Spinal cord (tissue), 10 donors: ENCODE measurements around the gene DUSP7. TPM values are rescaled to one million over a fixed set of nuclear protein-coding genes. Genes with fewer than 3 reads are reported as not detected.

ENCODE experiments used
- DNase-seq, 6 donors: peaks; one replicate each; pipeline versions ENCODE4 v3.0.0 to v3.0.0-alpha.2; 2013 to 2015; ENCODE audit warnings: low spot score in 6 of 6, low read depth in 4 of 6
- H3K27ac ChIP-seq: one replicate; pipeline ENCODE4 v1.5.1; 2013; ENCODE audit warnings: low read depth, low read length, control low read depth
- H3K27me3 ChIP-seq: one replicate; pipeline ENCODE4 v1.6.1; 2013; ENCODE audit warnings: low read length; ENCODE audit not compliant: control insufficient read depth, insufficient read depth
- H3K36me3 ChIP-seq: one replicate; pipeline ENCODE4 v1.6.1; 2013; ENCODE audit warnings: low read length; ENCODE audit not compliant: control insufficient read depth, insufficient read depth
- H3K4me1 ChIP-seq: one replicate; pipeline ENCODE4 v1.6.1; 2013; ENCODE audit warnings: low read length; ENCODE audit not compliant: control insufficient read depth, insufficient read depth
- H3K4me3 ChIP-seq: one replicate; pipeline ENCODE4 v1.5.1; 2013; ENCODE audit warnings: low read depth, low read length, control low read depth
- H3K9me3 ChIP-seq: one replicate; pipeline ENCODE4 v1.6.1; 2013; ENCODE audit warnings: low read length; ENCODE audit not compliant: control insufficient read depth, insufficient read depth
- WGBS: methylation state at CpG from one replicate; pipeline ENCODE4 v1.1.5; 2013; ENCODE audit warnings: missing lambda C conversion rate; ENCODE audit not compliant: insufficient coverage; 5-methylcytosine and 5-hydroxymethylcytosine counted together
- polyA plus RNA-seq, 2 donors: library from polyadenylated mRNA; unstranded; fragments of 120-200 nt; gene quantifications; one replicate each; pipeline ENCODE4 v1.2.1, GENCODE V29; 2013; ENCODE audit not compliant: insufficient read length in 2 of 2
- total RNA-seq, 2 donors: library from RNA; depleted of rRNA in 1 of 2; stranded (reverse); fragments of 120-200 nt in 1 of 2; fragments of >200 nt in 1 of 2; gene quantifications; one replicate each; pipeline versions ENCODE4 v1.2.3 to v1.2.4, GENCODE V29; 2013 to 2014
- donor health status: healthy.

The DUSP7 gene
- total and polyA plus RNA-seq, 4 donors: 9.2 to 29.6 (median 21.1) TPM

DNA sequence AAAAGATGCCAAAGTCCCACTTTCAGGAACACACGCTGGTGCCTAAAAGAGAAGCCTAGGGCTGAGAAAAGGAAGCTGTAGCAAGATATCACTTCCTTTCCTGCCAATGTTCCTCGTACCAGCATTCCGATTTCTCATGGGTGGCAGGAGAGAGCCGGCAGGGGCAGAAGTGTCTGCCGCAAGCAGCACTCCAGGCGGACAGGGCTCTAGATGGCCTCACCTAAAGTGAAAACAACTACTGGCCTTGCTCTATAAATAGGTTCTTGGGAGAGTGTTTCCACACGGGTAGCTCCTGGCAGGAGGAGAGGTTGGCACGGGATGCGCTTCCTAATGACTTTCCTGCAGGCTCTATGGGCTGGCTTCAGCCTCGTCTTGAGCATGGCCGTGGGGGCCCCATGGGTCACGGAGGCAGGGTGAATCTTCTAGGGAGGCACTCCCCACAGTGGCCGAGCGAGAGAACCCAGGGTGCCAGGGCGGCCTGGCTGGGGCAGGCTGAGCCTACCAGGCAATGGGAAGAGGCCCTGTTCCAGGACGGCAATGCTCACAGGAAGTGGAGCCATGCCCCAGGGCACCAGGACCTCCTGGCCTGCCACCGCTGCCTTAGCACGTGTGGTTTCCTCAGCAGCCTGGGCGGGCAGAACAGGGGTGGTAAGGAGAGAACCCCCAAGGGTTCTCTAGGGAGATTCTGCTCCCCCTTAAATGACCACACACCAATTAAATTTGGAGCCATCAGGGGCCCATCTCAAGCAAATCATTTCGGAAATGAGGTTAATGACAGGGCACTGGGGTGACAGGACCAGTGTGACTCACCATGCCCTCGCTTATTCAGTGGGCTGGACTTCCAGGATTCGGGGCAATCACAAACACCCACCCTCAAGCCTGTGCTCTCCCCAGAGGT, 14.6 kb upstream of the DUSP7 start:
- peaks cover 62% of the 10 kb centered on the region for H3K4me1 ChIP-seq
- WGBS: 52% methylated on average over 12 of the region's 22 CpGs
- peak overlapping the region; percentile 27 for H3K27ac ChIP-seq
- H3K9me3 ChIP-seq: no peaks in the 10 kb centered on the region
- H3K4me3 ChIP-seq: no peak overlapping the region
- DNase-seq: peak in 1 of 6 donors; percentile 58
- peaks cover 11% of the 10 kb centered on the region for H3K36me3 ChIP-seq
- H3K27me3 ChIP-seq: no peaks in the 10 kb centered on the region

DNA sequence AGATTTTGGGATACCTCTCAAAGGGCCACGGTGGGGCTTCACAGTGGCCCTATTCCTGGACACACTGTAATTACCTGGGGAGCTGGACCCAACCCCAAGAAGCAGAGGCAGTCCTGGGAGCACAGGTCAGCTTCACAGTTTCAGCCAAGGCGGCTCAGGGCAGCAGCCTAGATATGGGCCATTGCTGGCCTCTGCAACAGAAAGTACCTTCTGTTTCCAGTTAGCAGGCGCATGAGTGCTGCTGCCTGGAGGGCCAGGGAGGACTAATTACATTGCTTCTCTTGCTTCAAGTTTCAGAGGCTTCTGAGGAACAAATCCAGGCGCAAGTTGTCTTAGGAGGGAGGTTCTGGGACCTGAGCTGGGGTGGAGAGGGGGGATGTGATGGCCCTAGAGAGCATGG, 13.5 kb upstream of the DUSP7 start:
- no peaks in the 10 kb centered on the region for H3K27me3 ChIP-seq
- H3K36me3 ChIP-seq: peaks cover 11% of the 10 kb centered on the region
- WGBS: 97% methylated on average over 3 of the region's 4 CpGs
- no peak overlapping the region for H3K27ac ChIP-seq
- peaks cover 65% of the 10 kb centered on the region for H3K4me1 ChIP-seq
- H3K9me3 ChIP-seq: no peaks in the 10 kb centered on the region
- no peak for DNase-seq
- H3K4me3 ChIP-seq: no peak overlapping the region

DNA sequence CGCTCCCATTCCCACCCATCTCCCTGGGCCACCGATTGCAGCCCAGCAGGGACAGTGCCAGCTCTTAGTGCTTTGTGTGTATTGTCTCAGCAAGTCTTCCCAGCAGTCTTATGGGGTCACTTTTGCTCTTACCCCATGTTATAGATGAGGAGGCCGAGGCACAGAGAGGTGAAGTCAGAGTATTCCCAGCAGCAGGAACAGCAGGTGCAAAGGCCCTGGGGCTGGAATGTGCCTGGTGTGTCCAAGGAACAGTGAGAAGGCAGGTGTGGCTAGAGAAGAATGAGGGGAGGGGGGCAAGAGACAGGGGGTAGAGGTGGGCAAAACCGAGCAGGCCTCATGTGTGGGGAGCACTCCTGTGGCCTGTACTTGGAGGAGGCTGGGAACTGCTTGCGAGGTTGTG, 12.8 kb upstream of the DUSP7 start:
- Histone ChIP-seq H3K27ac (no peak overlapping the region), H3K27me3 (no peaks in the 10 kb centered on the region), H3K9me3 (no peaks in the 10 kb centered on the region), H3K4me3 (no peak overlapping the region), H3K4me1 (peaks cover 65% of the 10 kb centered on the region), H3K36me3 (peaks cover 9% of the 10 kb centered on the region)
- WGBS: 79% methylated on average over 4 of the region's 5 CpGs
- no peak for DNase-seq

DNA sequence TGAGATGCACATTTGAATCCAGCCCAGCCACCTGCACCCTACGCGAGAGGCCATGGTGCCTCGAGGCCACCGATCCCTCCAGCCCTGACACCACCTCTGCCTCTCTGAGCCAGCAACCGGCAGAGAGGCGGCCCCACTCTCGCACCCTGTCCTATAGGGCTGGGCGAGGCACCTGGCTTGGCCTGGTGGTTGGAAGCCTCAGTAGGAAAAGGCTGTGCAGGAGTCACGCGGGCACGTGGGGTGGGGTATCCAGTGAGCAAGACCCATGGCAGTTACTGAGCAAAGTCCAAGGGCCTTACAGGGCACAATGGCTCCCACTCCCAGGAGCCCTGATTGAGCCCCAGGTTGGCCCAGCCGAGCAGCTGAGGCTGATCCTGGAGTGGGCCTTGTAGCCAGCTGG, 12.4 kb upstream of the DUSP7 start:
- WGBS: 86% methylated on average over 12 of the region's 12 CpGs
- Histone ChIP-seq H3K27me3 (no peaks in the 10 kb centered on the region), H3K36me3 (peaks cover 5% of the 10 kb centered on the region), H3K4me3 (no peak overlapping the region), H3K9me3 (no peaks in the 10 kb centered on the region), H3K4me1 (peaks cover 65% of the 10 kb centered on the region), H3K27ac (no peak overlapping the region)
- no peak for DNase-seq

DNA sequence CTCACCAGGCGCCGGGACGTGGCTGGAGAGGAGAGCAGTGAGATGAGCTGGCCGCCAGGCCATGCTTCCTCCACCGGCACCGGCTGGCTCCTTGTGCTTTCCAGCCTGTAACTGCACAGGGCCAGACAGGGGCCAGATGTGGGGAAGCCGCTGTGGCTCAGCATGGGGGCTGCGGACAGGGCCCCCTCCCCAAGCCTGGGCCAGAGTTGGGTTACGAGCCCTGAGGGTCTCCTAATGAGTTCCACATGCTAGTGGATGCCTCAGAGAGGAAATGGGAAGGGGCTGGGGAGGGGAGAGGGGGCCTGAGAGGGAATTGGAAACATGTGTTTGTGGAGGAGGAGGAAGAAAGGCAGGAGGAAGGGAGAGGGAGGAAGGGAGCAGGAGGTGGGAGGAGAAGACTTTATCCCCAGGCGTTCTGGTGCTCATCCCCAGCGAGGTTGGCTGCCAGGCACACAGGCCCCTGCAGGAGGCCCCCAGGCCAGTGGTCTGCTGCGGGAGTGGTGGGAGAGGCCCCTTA, 11.7 kb upstream of the DUSP7 start:
- Histone ChIP-seq H3K9me3 (no peaks in the 10 kb centered on the region), H3K4me3 (no peak overlapping the region), H3K4me1 (peaks cover 70% of the 10 kb centered on the region), H3K36me3 (peaks cover 5% of the 10 kb centered on the region), H3K27me3 (no peaks in the 10 kb centered on the region), H3K27ac (peak overlapping the region; percentile 47)
- WGBS: 67% methylated on average over 9 of the region's 12 CpGs
- DNase-seq: peak in 1 of 6 donors; percentile 51

DNA sequence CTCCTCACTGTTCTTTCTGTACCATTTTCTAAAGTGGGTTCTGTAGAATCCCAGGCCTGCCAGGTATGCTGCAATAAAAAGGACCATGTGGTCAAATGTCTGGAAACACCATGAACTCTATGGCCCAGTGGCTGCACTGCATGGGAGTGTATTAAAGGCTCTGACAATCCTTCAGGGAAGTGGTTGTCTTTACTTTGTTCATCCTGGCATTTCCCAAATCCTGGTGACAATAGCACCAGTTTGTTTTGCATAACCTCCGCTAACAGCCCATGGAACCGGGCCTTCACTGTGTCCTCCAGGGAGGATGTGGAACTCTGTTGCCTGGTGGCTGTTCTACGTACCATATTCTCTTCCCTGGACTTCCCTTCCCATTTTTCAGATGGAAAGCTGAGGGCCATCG, 11.2 kb upstream of the DUSP7 start:
- no peak for DNase-seq
- Histone ChIP-seq H3K4me1 (peaks cover 74% of the 10 kb centered on the region), H3K27ac (peak overlapping the region; percentile 47), H3K27me3 (no peaks in the 10 kb centered on the region), H3K4me3 (no peak overlapping the region), H3K9me3 (no peaks in the 10 kb centered on the region), H3K36me3 (peaks cover 5% of the 10 kb centered on the region)
- WGBS: 83% methylated on average over 2 of the region's 4 CpGs

DNA sequence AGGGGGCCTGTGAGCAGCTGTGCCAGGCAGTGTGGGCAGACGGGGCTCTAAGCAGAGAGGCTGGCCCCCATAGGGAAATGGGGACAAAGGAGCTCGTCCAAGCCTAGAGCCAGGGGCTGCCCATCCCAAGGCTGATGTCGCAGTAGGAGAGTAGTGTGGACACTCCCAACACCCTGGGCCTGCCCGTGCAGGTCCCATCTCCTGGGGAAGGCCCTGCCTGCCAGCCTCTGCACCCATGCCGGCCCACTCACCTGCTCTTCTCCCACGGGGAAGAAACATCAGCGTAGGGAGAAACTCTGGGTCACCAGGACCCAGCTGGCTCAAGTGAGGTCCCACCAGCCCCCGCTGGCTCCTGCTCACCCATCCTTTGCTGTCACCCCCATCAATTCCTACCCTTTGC, 10.7 kb upstream of the DUSP7 start:
- no peak overlapping the region for H3K4me3 ChIP-seq
- H3K9me3 ChIP-seq: no peaks in the 10 kb centered on the region
- WGBS: 89% methylated on average over 6 of the region's 8 CpGs
- peaks cover 71% of the 10 kb centered on the region for H3K4me1 ChIP-seq
- peaks cover 4% of the 10 kb centered on the region for H3K36me3 ChIP-seq
- no peak overlapping the region for H3K27ac ChIP-seq
- no peaks in the 10 kb centered on the region for H3K27me3 ChIP-seq
- DNase-seq: no peak

DNA sequence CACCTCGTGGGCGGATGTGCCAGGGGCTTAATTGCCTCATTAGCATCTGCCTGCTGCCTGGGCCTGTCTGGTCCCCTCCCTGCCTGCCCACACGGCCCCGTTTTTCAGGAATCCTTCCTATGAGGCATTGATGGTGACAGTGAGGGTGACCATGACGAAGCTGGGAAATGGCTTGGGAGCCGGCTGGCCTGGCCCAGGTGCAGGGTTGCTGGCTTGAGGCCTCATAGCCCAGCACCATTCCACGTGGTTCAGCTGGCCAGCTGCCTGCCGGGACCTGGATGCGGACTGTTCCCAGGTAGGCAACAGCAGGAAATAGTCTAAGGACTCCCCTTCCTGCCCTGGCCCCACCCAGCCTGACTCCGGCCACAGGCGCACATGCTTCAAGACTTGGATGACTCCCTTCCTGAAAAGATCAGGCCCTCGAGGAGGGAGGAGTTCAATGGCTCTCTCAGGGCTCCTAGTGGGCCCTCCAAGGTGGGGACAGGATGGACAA, 8.9 kb upstream of the DUSP7 start:
- peaks cover 59% of the 10 kb centered on the region for H3K4me1 ChIP-seq

DNA sequence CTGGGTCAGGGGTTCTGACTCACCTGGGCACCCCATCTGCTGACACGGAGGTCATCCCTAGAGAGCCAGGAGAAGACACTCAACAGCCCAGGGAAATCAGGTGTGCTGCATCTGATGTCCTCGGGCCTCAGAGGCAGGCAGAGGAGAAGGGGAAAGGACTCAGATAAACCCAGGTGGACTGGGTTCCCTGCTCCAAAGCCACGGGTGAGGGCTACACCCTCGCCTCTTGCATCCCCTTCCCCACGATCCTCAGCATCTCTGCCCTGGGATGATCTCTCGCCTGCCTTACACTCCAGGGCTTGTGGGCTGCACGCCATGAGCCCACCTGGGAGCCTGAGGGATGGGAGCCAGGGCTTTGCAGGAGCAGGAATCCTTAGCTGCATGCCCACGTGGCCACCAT, 8.2 kb upstream of the DUSP7 start:
- Histone ChIP-seq H3K4me3 (no peak overlapping the region), H3K36me3 (no peaks in the 10 kb centered on the region), H3K27me3 (no peaks in the 10 kb centered on the region), H3K27ac (no peak overlapping the region), H3K4me1 (peaks cover 51% of the 10 kb centered on the region), H3K9me3 (no peaks in the 10 kb centered on the region)
- DNase-seq: no peak
- 86% methylated on average over 8 of the region's 8 CpGs for WGBS

More for the DNA sequence above, 8.9 kb upstream of the DUSP7 start:
- no peak for DNase-seq
- 65% methylated on average over 12 of the region's 12 CpGs for WGBS
- no peak overlapping the region for H3K4me3 ChIP-seq
- no peaks in the 10 kb centered on the region for H3K9me3 ChIP-seq
- H3K36me3 ChIP-seq: no peaks in the 10 kb centered on the region
- H3K27ac ChIP-seq: no peak overlapping the region
- H3K27me3 ChIP-seq: no peaks in the 10 kb centered on the region
